HFF-Myc (cell line): ENCODE results near the gene IFT43.

ENCODE experiments used
- DNase-seq: peaks from one replicate; pipeline ENCODE4 v3.0.0-alpha.2; 2011; ENCODE audit warnings: low read depth; ENCODE audit errors: extremely low read depth
- H3K4me3 ChIP-seq: replicated peaks from 2 replicates; pipeline ENCODE4 v1.5.1; 2011; ENCODE audit warnings: low read depth, mild to moderate bottlenecking, control low read depth, low read length
- TF ChIP-seq, protein P1 (sequence below): IDR thresholded peaks from 2 replicates; pipeline ENCODE4 v1.5.1; 2012; ENCODE audit warnings: mild to moderate bottlenecking, low read depth, low read length, control low read depth; ENCODE audit errors: missing control alignments

Gene IFT43

DNA sequence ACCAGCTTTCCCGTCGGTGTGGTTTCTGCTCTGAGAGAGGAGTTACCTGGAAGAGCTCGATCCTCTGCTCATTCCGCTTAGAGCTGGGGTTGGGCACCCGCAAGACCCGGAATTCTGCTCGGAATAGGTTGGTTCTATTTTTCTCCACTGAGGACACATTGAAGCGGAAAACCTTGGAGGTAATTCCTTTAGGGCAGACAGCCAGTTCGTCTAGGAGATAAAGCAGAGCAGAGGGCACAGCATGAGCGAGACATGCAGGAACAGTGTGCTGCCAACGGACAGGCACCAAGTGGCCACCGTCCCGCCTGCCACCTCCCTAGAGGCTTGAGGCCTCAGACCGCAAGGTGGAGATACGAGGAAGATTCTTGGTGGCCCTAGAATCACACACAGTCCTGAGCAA, 14.1 kb upstream of the IFT43 start:
- H3K4me3 ChIP-seq, result no peak overlapping the region
- DNase-seq, result no peak
- TF ChIP-seq, protein P1, sequence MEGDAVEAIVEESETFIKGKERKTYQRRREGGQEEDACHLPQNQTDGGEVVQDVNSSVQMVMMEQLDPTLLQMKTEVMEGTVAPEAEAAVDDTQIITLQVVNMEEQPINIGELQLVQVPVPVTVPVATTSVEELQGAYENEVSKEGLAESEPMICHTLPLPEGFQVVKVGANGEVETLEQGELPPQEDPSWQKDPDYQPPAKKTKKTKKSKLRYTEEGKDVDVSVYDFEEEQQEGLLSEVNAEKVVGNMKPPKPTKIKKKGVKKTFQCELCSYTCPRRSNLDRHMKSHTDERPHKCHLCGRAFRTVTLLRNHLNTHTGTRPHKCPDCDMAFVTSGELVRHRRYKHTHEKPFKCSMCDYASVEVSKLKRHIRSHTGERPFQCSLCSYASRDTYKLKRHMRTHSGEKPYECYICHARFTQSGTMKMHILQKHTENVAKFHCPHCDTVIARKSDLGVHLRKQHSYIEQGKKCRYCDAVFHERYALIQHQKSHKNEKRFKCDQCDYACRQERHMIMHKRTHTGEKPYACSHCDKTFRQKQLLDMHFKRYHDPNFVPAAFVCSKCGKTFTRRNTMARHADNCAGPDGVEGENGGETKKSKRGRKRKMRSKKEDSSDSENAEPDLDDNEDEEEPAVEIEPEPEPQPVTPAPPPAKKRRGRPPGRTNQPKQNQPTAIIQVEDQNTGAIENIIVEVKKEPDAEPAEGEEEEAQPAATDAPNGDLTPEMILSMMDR, result no peak

GRCh38 chr14:75972801-75973421, 12.7 kb upstream of the IFT43 start:
- TF ChIP-seq, protein P1, result no peak
- no peak overlapping the region for H3K4me3 ChIP-seq
- DNase-seq, result no peak

- no peak for DNase-seq
- TF ChIP-seq, protein P1, result no peak
- H3K4me3 ChIP-seq, result no peak overlapping the region
Measured at GRCh38 chr14:75976826-75977581, 8.6 kb upstream of the IFT43 start.

DNA sequence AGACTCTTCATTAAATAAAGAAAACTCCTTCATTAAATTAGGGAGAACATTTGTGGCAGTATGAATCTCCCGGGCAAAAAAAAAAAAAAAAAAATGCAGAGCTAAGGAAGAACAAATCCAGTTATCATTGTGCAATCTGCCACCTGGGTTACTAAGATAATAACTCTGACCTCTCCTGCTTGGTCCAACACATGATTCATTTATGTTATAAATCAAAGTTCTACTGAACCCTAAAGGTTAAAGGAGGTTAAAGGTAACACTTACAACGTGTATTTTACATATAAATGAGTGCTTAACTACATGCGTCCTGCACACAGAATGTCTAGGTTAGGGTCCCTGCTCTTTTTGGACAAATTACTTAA, 8.0 kb upstream of the IFT43 start:
- no peak overlapping the region for H3K4me3 ChIP-seq
- no peak for DNase-seq
- TF ChIP-seq, protein P1, result no peak

DNA sequence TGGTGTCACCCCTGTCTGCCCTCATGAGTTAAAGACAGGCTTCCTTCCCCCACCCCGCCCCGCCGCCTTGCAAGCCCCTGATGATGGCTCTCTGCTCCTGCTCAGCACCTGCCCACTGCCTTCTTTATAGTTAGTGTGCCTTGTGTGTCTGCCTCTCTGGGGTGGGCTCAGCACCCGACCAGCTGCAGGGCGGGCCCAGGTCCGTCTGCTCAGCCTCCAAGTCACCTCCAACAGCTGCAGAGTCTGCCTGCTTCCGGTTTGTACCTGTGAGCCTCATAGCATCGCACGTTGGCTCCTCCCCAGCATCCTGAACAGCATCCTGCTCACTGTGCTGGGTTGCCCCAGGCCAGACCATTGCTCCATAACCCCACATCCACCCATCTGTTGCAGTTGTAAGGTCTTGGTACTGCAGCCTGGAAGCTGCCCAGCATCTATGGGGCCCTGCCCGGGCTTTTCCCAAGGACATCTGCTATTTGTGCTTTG, 7.3 kb upstream of the IFT43 start:
- DNase-seq, result no peak
- TF ChIP-seq, protein P1, result no peak
- H3K4me3 ChIP-seq, result no peak overlapping the region

- no peak for DNase-seq
- TF ChIP-seq, protein P1, result peak; percentile 73
- H3K4me3 ChIP-seq, result peak overlapping the region; percentile 62
Measured at GRCh38 chr14:75979071-75979571, 6.4 kb upstream of the IFT43 start.
